HUES6 (cell line): ENCODE results near the gene CASQ2.

ENCODE experiments used
- H3K27ac ChIP-seq: 2 replicates; pipeline ENCODE4 v1.7.0; 2013; ENCODE audit warnings: low read depth, mild to moderate bottlenecking, low read length, inconsistent platforms
- H3K27me3 ChIP-seq: 2 replicates; pipeline ENCODE4 v1.6.1; 2013; ENCODE audit warnings: low read length; ENCODE audit not compliant: control insufficient read depth, insufficient read depth
- H3K36me3 ChIP-seq: 2 replicates; pipeline ENCODE4 v1.6.1; 2013; ENCODE audit warnings: low read length; ENCODE audit not compliant: control insufficient read depth, insufficient read depth
- H3K4me1 ChIP-seq: 2 replicates; pipeline ENCODE4 v1.6.1; 2013; ENCODE audit warnings: low read length; ENCODE audit not compliant: control insufficient read depth, insufficient read depth
- H3K4me3 ChIP-seq: 2 replicates; pipeline ENCODE4 v1.5.1; 2013; ENCODE audit warnings: low read depth, low read length
- H3K9ac ChIP-seq: one replicate; pipeline ENCODE4 v1.6.1; 2013; ENCODE audit warnings: mild to moderate bottlenecking, low read length
- H3K9me3 ChIP-seq: 2 replicates; pipeline ENCODE4 v1.6.1; 2013; ENCODE audit warnings: low read depth, low read length; ENCODE audit not compliant: control insufficient read depth, insufficient read depth

Gene CASQ2

GRCh38 chr1:115797486-115797885 lies 29.0 kb upstream of the CASQ2 start:
- Histone ChIP-seq H3K4me1 (peaks cover 15% of the 10 kb centered on the region), H3K9me3 (no peaks in the 10 kb centered on the region), H3K27ac (no peak overlapping the region), H3K9ac (no peak overlapping the region), H3K27me3 (no peaks in the 10 kb centered on the region), H3K36me3 (no peaks in the 10 kb centered on the region), H3K4me3 (no peak overlapping the region)

GRCh38 chr1:115796897-115797296 lies 28.4 kb upstream of the CASQ2 start:
- Histone ChIP-seq H3K27ac (no peak overlapping the region), H3K27me3 (no peaks in the 10 kb centered on the region), H3K9me3 (no peaks in the 10 kb centered on the region), H3K9ac (no peak overlapping the region), H3K4me1 (peaks cover 15% of the 10 kb centered on the region), H3K4me3 (no peak overlapping the region), H3K36me3 (no peaks in the 10 kb centered on the region)

GRCh38 chr1:115796036-115796435 lies 27.5 kb upstream of the CASQ2 start:
- H3K27ac ChIP-seq: no peak overlapping the region
- no peak overlapping the region for H3K9ac ChIP-seq
- no peak overlapping the region for H3K4me3 ChIP-seq
- no peaks in the 10 kb centered on the region for H3K27me3 ChIP-seq
- H3K9me3 ChIP-seq: no peaks in the 10 kb centered on the region
- peaks cover 15% of the 10 kb centered on the region for H3K4me1 ChIP-seq
- no peaks in the 10 kb centered on the region for H3K36me3 ChIP-seq

GRCh38 chr1:115794976-115795639 lies 26.6 kb upstream of the CASQ2 start:
- H3K27me3 ChIP-seq: no peaks in the 10 kb centered on the region
- H3K9ac ChIP-seq: no peak overlapping the region
- H3K9me3 ChIP-seq: no peaks in the 10 kb centered on the region
- H3K36me3 ChIP-seq: no peaks in the 10 kb centered on the region
- peaks cover 19% of the 10 kb centered on the region for H3K4me1 ChIP-seq
- no peak overlapping the region for H3K27ac ChIP-seq
- H3K4me3 ChIP-seq: no peak overlapping the region

GRCh38 chr1:115793162-115793561 lies 24.6 kb upstream of the CASQ2 start:
- peaks cover 2% of the 10 kb centered on the region; the same call in 1 of the 2 replicates for H3K9me3 ChIP-seq
- H3K36me3 ChIP-seq: no peaks in the 10 kb centered on the region
- no peaks in the 10 kb centered on the region for H3K27me3 ChIP-seq
- no peak overlapping the region for H3K27ac ChIP-seq
- H3K9ac ChIP-seq: no peak overlapping the region
- no peak overlapping the region for H3K4me3 ChIP-seq
- H3K4me1 ChIP-seq: peaks cover 19% of the 10 kb centered on the region

- Histone ChIP-seq H3K9me3 (peaks cover 6% of the 10 kb centered on the region; the same call in 1 of the 2 replicates), H3K9ac (no peak overlapping the region), H3K4me3 (no peak overlapping the region), H3K4me1 (peaks cover 19% of the 10 kb centered on the region), H3K36me3 (no peaks in the 10 kb centered on the region), H3K27me3 (no peaks in the 10 kb centered on the region), H3K27ac (no peak overlapping the region)
Observed at GRCh38 chr1:115791816-115792215, 23.3 kb upstream of the CASQ2 start.

- Histone ChIP-seq H3K9ac (no peak overlapping the region), H3K27ac (no peak overlapping the region), H3K36me3 (no peaks in the 10 kb centered on the region)
Observed at GRCh38 chr1:115790846-115791245, 22.3 kb upstream of the CASQ2 start.

GRCh38 chr1:115790356-115790755 lies 21.8 kb upstream of the CASQ2 start:
- Histone ChIP-seq H3K9me3 (peaks cover 8% of the 10 kb centered on the region; the same call in 1 of the 2 replicates), H3K4me3 (no peak overlapping the region), H3K27ac (no peak overlapping the region), H3K4me1 (peaks cover 19% of the 10 kb centered on the region; the same call in 1 of the 2 replicates), H3K27me3 (no peaks in the 10 kb centered on the region), H3K36me3 (no peaks in the 10 kb centered on the region), H3K9ac (no peak overlapping the region)

More at GRCh38 chr1:115790846-115791245, 22.3 kb upstream of the CASQ2 start:
- Histone ChIP-seq H3K27me3 (no peaks in the 10 kb centered on the region), H3K4me3 (no peak overlapping the region), H3K4me1 (peaks cover 19% of the 10 kb centered on the region), H3K9me3 (peaks cover 8% of the 10 kb centered on the region; the same call in 1 of the 2 replicates)

GRCh38 chr1:115783311-115783710 lies 14.8 kb upstream of the CASQ2 start:
- Histone ChIP-seq H3K36me3 (no peaks in the 10 kb centered on the region), H3K4me3 (no peak overlapping the region), H3K27ac (no peak overlapping the region), H3K4me1 (peaks cover 12% of the 10 kb centered on the region; the same call in 1 of the 2 replicates), H3K9ac (no peak overlapping the region), H3K27me3 (no peaks in the 10 kb centered on the region), H3K9me3 (peaks cover 10% of the 10 kb centered on the region; the same call in 1 of the 2 replicates)

- Histone ChIP-seq H3K9me3 (peaks cover 8% of the 10 kb centered on the region; the same call in 1 of the 2 replicates), H3K4me3 (no peak overlapping the region), H3K4me1 (peaks cover 12% of the 10 kb centered on the region; the same call in 1 of the 2 replicates), H3K36me3 (no peaks in the 10 kb centered on the region), H3K27me3 (no peaks in the 10 kb centered on the region), H3K27ac (no peak overlapping the region), H3K9ac (peak overlapping the region; percentile 0)
Observed at GRCh38 chr1:115782571-115783281, 14.2 kb upstream of the CASQ2 start.

GRCh38 chr1:115781851-115782250 lies 13.3 kb upstream of the CASQ2 start:
- H3K9me3 ChIP-seq: peaks cover 5% of the 10 kb centered on the region; the same call in 1 of the 2 replicates
- H3K4me1 ChIP-seq: peaks cover 12% of the 10 kb centered on the region; the same call in 1 of the 2 replicates
- H3K4me3 ChIP-seq: no peak overlapping the region
- no peaks in the 10 kb centered on the region for H3K27me3 ChIP-seq
- H3K36me3 ChIP-seq: no peaks in the 10 kb centered on the region
- no peak overlapping the region for H3K9ac ChIP-seq
- H3K27ac ChIP-seq: no peak overlapping the region
